ENCODE results near the gene TBC1D2. TPM values are rescaled to one million over a fixed set of nuclear protein-coding genes. Genes with fewer than 3 reads are reported as not detected.

The TBC1D2 gene
- total and polyA plus RNA-seq, 2 experiments from 2014 or later = 3.7 to 6.8 TPM

GRCh38 chr9:98249771-98250170, 5.7 kb downstream of the TBC1D2 start:
- Histone ChIP-seq H3F3A (replicated peaks; ENCODE audit: low read depth) (0 out of 2 replicates have a peak, but pooled peaks cover 2% of the 10 kb centered on the region), H3K4me3 (no peak overlapping the region), H4K20me1 (replicated peaks; ENCODE audit: insufficient read depth) (peaks cover 15% of the 10 kb centered on the region), H3K27me3 (ENCODE audit: insufficient read depth) (no peaks in the 10 kb centered on the region), H2AFZ (no peak overlapping the region), H3K4me2 (no peak overlapping the region), H3K36me3 (ENCODE audit: insufficient read depth) (no peaks in the 10 kb centered on the region), H3K4me1 (ENCODE audit: insufficient read depth) (peaks cover 12% of the 10 kb centered on the region; the same call in 1 of the 2 replicates), H3K27ac (ENCODE audit: low read depth) (no peak overlapping the region), H3K79me2 (replicated peaks; ENCODE audit: insufficient read depth) (peaks cover 7% of the 10 kb centered on the region), H3K9me2 (ENCODE audit: insufficient read depth) (no peaks in the 10 kb centered on the region)
- ATAC-seq (no peak), DNase-seq (ENCODE audit: low spot score) (no peak)
- H3K9me3 Mint-ChIP-seq = no peaks in the 10 kb centered on the region
- no peaks in the 10 kb centered on the region; the same call in 2 of the 3 replicates for H3K36me3 Mint-ChIP-seq (ENCODE audit: low read depth)
- H3K27ac Mint-ChIP-seq = no peak overlapping the region
- peaks cover 6% of the 10 kb centered on the region for H3K27me3 Mint-ChIP-seq (ENCODE audit: insufficient read depth, low read depth, poor library complexity)
- peaks cover 34% of the 10 kb centered on the region for H3K4me1 Mint-ChIP-seq
- TF ChIP-seq, protein P1, sequence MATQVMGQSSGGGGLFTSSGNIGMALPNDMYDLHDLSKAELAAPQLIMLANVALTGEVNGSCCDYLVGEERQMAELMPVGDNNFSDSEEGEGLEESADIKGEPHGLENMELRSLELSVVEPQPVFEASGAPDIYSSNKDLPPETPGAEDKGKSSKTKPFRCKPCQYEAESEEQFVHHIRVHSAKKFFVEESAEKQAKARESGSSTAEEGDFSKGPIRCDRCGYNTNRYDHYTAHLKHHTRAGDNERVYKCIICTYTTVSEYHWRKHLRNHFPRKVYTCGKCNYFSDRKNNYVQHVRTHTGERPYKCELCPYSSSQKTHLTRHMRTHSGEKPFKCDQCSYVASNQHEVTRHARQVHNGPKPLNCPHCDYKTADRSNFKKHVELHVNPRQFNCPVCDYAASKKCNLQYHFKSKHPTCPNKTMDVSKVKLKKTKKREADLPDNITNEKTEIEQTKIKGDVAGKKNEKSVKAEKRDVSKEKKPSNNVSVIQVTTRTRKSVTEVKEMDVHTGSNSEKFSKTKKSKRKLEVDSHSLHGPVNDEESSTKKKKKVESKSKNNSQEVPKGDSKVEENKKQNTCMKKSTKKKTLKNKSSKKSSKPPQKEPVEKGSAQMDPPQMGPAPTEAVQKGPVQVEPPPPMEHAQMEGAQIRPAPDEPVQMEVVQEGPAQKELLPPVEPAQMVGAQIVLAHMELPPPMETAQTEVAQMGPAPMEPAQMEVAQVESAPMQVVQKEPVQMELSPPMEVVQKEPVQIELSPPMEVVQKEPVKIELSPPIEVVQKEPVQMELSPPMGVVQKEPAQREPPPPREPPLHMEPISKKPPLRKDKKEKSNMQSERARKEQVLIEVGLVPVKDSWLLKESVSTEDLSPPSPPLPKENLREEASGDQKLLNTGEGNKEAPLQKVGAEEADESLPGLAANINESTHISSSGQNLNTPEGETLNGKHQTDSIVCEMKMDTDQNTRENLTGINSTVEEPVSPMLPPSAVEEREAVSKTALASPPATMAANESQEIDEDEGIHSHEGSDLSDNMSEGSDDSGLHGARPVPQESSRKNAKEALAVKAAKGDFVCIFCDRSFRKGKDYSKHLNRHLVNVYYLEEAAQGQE (IDR thresholded peaks at IDR 0.05; ENCODE audit: unreplicated experiment) = no peak
- TF ChIP-seq CREB1 (CRISPR knock-in tag; IDR thresholded peaks at IDR 0.05; ENCODE audit: low read depth) = no peak
- TF ChIP-seq EZH2phosphoT487 (IDR thresholded peaks at IDR 0.05; ENCODE audit: unreplicated experiment) = no peak
- no peak for TF ChIP-seq EZH2 (IDR thresholded peaks at IDR 0.05; ENCODE audit: low read depth, unreplicated experiment)
- TF ChIP-seq ZNF114 (CRISPR knock-in tag; IDR thresholded peaks at IDR 0.05) = no peak
- no peak for TF ChIP-seq POLR2AphosphoS5 (IDR thresholded peaks at IDR 0.05; ENCODE audit: low read depth)
- TF ChIP-seq, protein P2, sequence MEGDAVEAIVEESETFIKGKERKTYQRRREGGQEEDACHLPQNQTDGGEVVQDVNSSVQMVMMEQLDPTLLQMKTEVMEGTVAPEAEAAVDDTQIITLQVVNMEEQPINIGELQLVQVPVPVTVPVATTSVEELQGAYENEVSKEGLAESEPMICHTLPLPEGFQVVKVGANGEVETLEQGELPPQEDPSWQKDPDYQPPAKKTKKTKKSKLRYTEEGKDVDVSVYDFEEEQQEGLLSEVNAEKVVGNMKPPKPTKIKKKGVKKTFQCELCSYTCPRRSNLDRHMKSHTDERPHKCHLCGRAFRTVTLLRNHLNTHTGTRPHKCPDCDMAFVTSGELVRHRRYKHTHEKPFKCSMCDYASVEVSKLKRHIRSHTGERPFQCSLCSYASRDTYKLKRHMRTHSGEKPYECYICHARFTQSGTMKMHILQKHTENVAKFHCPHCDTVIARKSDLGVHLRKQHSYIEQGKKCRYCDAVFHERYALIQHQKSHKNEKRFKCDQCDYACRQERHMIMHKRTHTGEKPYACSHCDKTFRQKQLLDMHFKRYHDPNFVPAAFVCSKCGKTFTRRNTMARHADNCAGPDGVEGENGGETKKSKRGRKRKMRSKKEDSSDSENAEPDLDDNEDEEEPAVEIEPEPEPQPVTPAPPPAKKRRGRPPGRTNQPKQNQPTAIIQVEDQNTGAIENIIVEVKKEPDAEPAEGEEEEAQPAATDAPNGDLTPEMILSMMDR (conservative IDR thresholded peaks at IDR 0.05; ENCODE audit: low read depth in 2 of 2) = no peak
- TF ChIP-seq, protein P3, sequence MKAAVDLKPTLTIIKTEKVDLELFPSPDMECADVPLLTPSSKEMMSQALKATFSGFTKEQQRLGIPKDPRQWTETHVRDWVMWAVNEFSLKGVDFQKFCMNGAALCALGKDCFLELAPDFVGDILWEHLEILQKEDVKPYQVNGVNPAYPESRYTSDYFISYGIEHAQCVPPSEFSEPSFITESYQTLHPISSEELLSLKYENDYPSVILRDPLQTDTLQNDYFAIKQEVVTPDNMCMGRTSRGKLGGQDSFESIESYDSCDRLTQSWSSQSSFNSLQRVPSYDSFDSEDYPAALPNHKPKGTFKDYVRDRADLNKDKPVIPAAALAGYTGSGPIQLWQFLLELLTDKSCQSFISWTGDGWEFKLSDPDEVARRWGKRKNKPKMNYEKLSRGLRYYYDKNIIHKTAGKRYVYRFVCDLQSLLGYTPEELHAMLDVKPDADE (IDR thresholded peaks at IDR 0.05) = no peak
- no peak for TF ChIP-seq ZNF331 (CRISPR knock-in tag; IDR thresholded peaks at IDR 0.05; ENCODE audit: low read depth)
- TF ChIP-seq STAT1 (IDR thresholded peaks at IDR 0.05; ENCODE audit: unreplicated experiment) = no peak
- no peak for TF ChIP-seq JUNB (IDR thresholded peaks at IDR 0.05; ENCODE audit: unreplicated experiment)
- no peak for TF ChIP-seq ZNF462 (CRISPR knock-in tag; IDR thresholded peaks at IDR 0.05)
- no peak for TF ChIP-seq NANOG (IDR thresholded peaks at IDR 0.05; ENCODE audit: borderline replicate concordance)
- no peak overlapping the region for H3K4me3 Mint-ChIP-seq
